HG03139 (cell line): ENCODE results near the gene LEMD3.

Experiments
- ATAC-seq: cut with Tn5 transposase; IDR thresholded peaks from one replicate; pipeline ENCODE4 v1.9.1; 2021; ENCODE audit not compliant: unreplicated experiment

The LEMD3 gene

GRCh38 chr12:65169320-65170208, at the start of gene LEMD3:
Gene LEMD3, plus strand, starts transcription at chr12:65169583. Its CDS starts 14 bp downstream, at chr12:65169597.
- peak; percentile 92 for ATAC-seq

- ATAC-seq = no peak
Measured at GRCh38 chr12:65121049-65121955, 48.1 kb upstream of the LEMD3 start, which contains the start of gene WIF1. Gene WIF1, minus strand, starts transcription at chr12:65121305. Its CDS starts 114 bp downstream, at chr12:65121191.

GRCh38 chr12:65121956-65122469, 47.4 kb upstream of the LEMD3 start:
- no peak for ATAC-seq

- ATAC-seq = no peak
Measured at GRCh38 chr12:65122703-65123102, 46.7 kb upstream of the LEMD3 start.

- no peak for ATAC-seq
Measured at GRCh38 chr12:65123435-65124063, 45.8 kb upstream of the LEMD3 start.

- ATAC-seq = no peak
Measured at GRCh38 chr12:65125247-65125646, 44.1 kb upstream of the LEMD3 start.

- ATAC-seq = no peak
Measured at GRCh38 chr12:65125975-65126374, 43.4 kb upstream of the LEMD3 start.

GRCh38 chr12:65126482-65126881, 42.9 kb upstream of the LEMD3 start:
- no peak for ATAC-seq

- no peak for ATAC-seq
Measured at GRCh38 chr12:65133879-65134278, 35.5 kb upstream of the LEMD3 start.

- ATAC-seq = no peak
Measured at GRCh38 chr12:65139389-65139788, 30.0 kb upstream of the LEMD3 start.

- ATAC-seq = no peak
Measured at GRCh38 chr12:65140738-65141137, 28.6 kb upstream of the LEMD3 start.

- no peak for ATAC-seq
Measured at GRCh38 chr12:65147312-65147905, 22.0 kb upstream of the LEMD3 start.

- ATAC-seq = no peak
Measured at GRCh38 chr12:65152012-65152411, 17.4 kb upstream of the LEMD3 start.

- ATAC-seq = no peak
Measured at GRCh38 chr12:65152596-65152995, 16.8 kb upstream of the LEMD3 start.

- ATAC-seq = peak; percentile 30
Measured at GRCh38 chr12:65155784-65156183, 13.6 kb upstream of the LEMD3 start.

- peak; percentile 90 for ATAC-seq
Measured at GRCh38 chr12:65156366-65156841, 13.0 kb upstream of the LEMD3 start.

- ATAC-seq = no peak
Measured at GRCh38 chr12:65157091-65157490, 12.3 kb upstream of the LEMD3 start.

- no peak for ATAC-seq
Measured at GRCh38 chr12:65162609-65163008, 6.8 kb upstream of the LEMD3 start.

- no peak for ATAC-seq
Measured at GRCh38 chr12:65164244-65164643, 5.1 kb upstream of the LEMD3 start.

- ATAC-seq = no peak
Measured at GRCh38 chr12:65164774-65165173, 4.6 kb upstream of the LEMD3 start.
